PC-3 (cell line): ENCODE measurements around the gene TSR2.

Experiments used
- EZH2 ChIP-seq: fragments of 300-600 bp; sonication (generic); IDR thresholded peaks from one replicate; pipeline ENCODE4 v1.6.1; 2017; ENCODE audit warnings: antibody characterized with exemption, mild to moderate bottlenecking, low read length; ENCODE audit not compliant: unreplicated experiment
- EZH2phosphoT487 ChIP-seq: fragments of 300-600 bp; sonication (generic); IDR thresholded peaks from 2 replicates; pipeline ENCODE4 v1.6.1; 2018; ENCODE audit warnings: mild to moderate bottlenecking, antibody characterized with exemption, low read length, borderline replicate concordance
- TF ChIP-seq, protein P1 (sequence below): fragments of 300-600 bp; sonication (generic); conservative IDR thresholded peaks from 2 replicates; pipeline ENCODE4 v1.5.1; 2017; ENCODE audit warnings: antibody characterized with exemption, low read depth, mild to moderate bottlenecking, low read length

DNA sequence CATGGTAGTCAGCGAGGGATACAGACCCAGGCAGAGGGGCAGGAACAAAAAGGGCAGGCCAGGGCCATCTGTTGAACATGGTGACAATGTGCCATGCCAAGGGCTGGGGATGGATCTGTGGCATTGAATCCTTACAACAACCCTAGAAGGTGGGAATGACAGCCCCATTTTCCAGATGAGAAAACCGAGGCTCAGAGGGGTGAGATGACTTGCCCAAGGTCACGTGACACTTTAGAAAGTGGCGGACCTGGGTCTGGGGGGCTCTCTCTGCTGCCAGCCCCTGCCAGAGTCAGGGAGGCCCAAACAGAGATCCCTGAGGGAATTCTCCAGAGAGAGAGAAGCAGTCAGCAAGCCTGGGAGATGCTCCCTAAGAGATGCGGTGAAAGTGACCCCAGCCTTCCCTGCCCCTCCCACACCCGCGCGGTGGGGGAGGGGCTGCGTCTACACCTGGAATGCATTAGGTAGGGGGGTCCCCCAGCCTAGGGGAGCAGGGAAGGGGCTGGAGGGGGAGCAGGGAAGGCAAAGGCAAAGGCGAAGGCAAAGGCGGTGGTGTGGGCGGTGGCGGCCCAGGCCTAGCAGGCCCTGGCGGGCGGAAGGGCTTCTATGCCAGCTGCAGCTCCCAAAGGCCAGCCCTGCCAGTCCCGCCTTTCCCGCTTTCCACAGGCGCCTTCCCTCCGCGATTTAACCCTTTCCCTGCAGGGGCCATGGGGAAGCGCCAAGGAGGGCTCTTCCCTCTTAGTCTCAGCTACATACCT, 42.8 kb downstream of the TSR2 start:
- TF ChIP-seq, protein P1, sequence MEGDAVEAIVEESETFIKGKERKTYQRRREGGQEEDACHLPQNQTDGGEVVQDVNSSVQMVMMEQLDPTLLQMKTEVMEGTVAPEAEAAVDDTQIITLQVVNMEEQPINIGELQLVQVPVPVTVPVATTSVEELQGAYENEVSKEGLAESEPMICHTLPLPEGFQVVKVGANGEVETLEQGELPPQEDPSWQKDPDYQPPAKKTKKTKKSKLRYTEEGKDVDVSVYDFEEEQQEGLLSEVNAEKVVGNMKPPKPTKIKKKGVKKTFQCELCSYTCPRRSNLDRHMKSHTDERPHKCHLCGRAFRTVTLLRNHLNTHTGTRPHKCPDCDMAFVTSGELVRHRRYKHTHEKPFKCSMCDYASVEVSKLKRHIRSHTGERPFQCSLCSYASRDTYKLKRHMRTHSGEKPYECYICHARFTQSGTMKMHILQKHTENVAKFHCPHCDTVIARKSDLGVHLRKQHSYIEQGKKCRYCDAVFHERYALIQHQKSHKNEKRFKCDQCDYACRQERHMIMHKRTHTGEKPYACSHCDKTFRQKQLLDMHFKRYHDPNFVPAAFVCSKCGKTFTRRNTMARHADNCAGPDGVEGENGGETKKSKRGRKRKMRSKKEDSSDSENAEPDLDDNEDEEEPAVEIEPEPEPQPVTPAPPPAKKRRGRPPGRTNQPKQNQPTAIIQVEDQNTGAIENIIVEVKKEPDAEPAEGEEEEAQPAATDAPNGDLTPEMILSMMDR: no peak
- TF ChIP-seq EZH2: no peak
- TF ChIP-seq EZH2phosphoT487: no peak
